Measurements from ENCODE around the gene MRPS21. TPM values are rescaled to one million over a fixed set of nuclear protein-coding genes. Genes with fewer than 3 reads are reported as not detected.

The MRPS21 gene
- total and polyA plus RNA-seq, 4 experiments from 2014 or later, result 62.9 to 89.4 (median 68.5) TPM

Other genes with a start within 250 kb of the MRPS21 start
- gene VPS45, start 226.1 kb upstream of the MRPS21 start, total RNA-seq, result 10 to 100 TPM; 32.1 to 38.5 TPM
- gene VPS45, start 226.1 kb upstream of the MRPS21 start, polyA plus RNA-seq, result 10 to 100 TPM; 25.1 to 36.7 TPM
- gene PLEKHO1, start 143.9 kb upstream of the MRPS21 start, total RNA-seq, result 100 to 1,000 TPM; 154 TPM
- 10 to 100 TPM; 40.5 to 43.5 TPM for gene PLEKHO1, start 143.9 kb upstream of the MRPS21 start, polyA plus RNA-seq
- gene ANP32E, start 57.7 kb upstream of the MRPS21 start, total RNA-seq, result 10 to 100 TPM; 53.4 to 57.9 TPM
- 10 to 100 TPM; 65.6 to 66.5 TPM for gene ANP32E, start 57.7 kb upstream of the MRPS21 start, polyA plus RNA-seq
- gene CA14, start 36.1 kb upstream of the MRPS21 start, total RNA-seq, result not detected
- under 1 TPM in 1 of 2 donors, not detected in 1; 0.40 TPM for gene CA14, start 36.1 kb upstream of the MRPS21 start, polyA plus RNA-seq
- gene APH1A, start 24.8 kb upstream of the MRPS21 start, total RNA-seq, result 100 to 1,000 TPM; 118 to 120 TPM
- 10 to 100 TPM; 45.1 to 72.0 TPM for gene APH1A, start 24.8 kb upstream of the MRPS21 start, polyA plus RNA-seq
- 1 to 10 TPM; 2.5 to 3.4 TPM for gene C1orf54, start 21.1 kb upstream of the MRPS21 start, total RNA-seq
- gene C1orf54, start 21.1 kb upstream of the MRPS21 start, polyA plus RNA-seq, result 1 to 10 TPM; 5.3 to 7.4 TPM
- under 1 TPM; 0.67 to 0.94 TPM for gene CIART, start 11.3 kb upstream of the MRPS21 start, total RNA-seq
- gene CIART, start 11.3 kb upstream of the MRPS21 start, polyA plus RNA-seq, result 1 to 10 TPM in 1 of 2 donors, under 1 TPM in 1; 0.36 to 2.6 TPM
- gene PRPF3, start 27.7 kb downstream of the MRPS21 start, total RNA-seq, result 100 to 1,000 TPM; 131 to 139 TPM
- gene PRPF3, start 27.7 kb downstream of the MRPS21 start, polyA plus RNA-seq, result 10 to 100 TPM in 1 of 2 donors, 1 to 10 TPM in 1; 8.6 to 24.3 TPM
- 10 to 100 TPM; 60.0 to 61.0 TPM for gene RPRD2, start 70.3 kb downstream of the MRPS21 start, total RNA-seq
- 10 to 100 TPM; 10.1 to 37.1 TPM for gene RPRD2, start 70.3 kb downstream of the MRPS21 start, polyA plus RNA-seq
- gene TARS2, start 193.6 kb downstream of the MRPS21 start, total RNA-seq, result 10 to 100 TPM; 32.3 to 35.4 TPM
- 10 to 100 TPM; 23.5 to 26.4 TPM for gene TARS2, start 193.6 kb downstream of the MRPS21 start, polyA plus RNA-seq
- 1 to 10 TPM; 1.9 to 2.0 TPM for gene ECM1, start 214.2 kb downstream of the MRPS21 start, total RNA-seq
- gene ECM1, start 214.2 kb downstream of the MRPS21 start, polyA plus RNA-seq, result not detected
- gene FALEC, start 221.9 kb downstream of the MRPS21 start, total RNA-seq, result under 1 TPM in 1 of 2 experiments, not detected in 1; 0.64 TPM
- gene FALEC, start 221.9 kb downstream of the MRPS21 start, polyA plus RNA-seq, result 1 to 10 TPM in 1 of 2 donors, not detected in 1; 1.1 TPM

All from CD4-positive, alpha-beta memory T cell (primary cell).